Measurements from ENCODE around the gene CDC5L. TPM values are rescaled to one million over a fixed set of nuclear protein-coding genes. Genes with fewer than 3 reads are reported as not detected.

The CDC5L gene
- total and polyA plus RNA-seq, 9 donors = 13.0 to 24.0 (median 19.5) TPM

GRCh38 chr6:44377484-44377883 is 10.0 kb upstream of the CDC5L start:
- TF ChIP-seq POLR2A (IDR thresholded peaks at IDR 0.05) (no peak), CTCF (IDR thresholded peaks at IDR 0.05) (no peak), EP300 (IDR thresholded peaks at IDR 0.05) (no peak)
- H3K4me3 ChIP-seq = no peak overlapping the region
- H3K4me1 ChIP-seq (ENCODE audit: insufficient read depth) = no peaks in the 10 kb centered on the region
- whole genome bisulfite sequencing, 3 donors = 84 to 87% (median 85%) methylated on average over 3 of the region's 3 CpGs
- no peaks in the 10 kb centered on the region for H3K36me3 ChIP-seq
- H3K27me3 ChIP-seq = no peaks in the 10 kb centered on the region
- H3K9me3 ChIP-seq = no peaks in the 10 kb centered on the region
- DNase-seq = no peak
- intact Hi-C loops (cut with DNase I) = no loop called here
- no peak overlapping the region for H3K27ac ChIP-seq

GRCh38 chr6:44377971-44378370 is 9.5 kb upstream of the CDC5L start:
- no peak for TF ChIP-seq CTCF (IDR thresholded peaks at IDR 0.05)
- TF ChIP-seq POLR2A (IDR thresholded peaks at IDR 0.05) = no peak
- TF ChIP-seq EP300 (IDR thresholded peaks at IDR 0.05) = no peak
- Histone ChIP-seq H3K36me3 (no peaks in the 10 kb centered on the region), H3K9me3 (no peaks in the 10 kb centered on the region), H3K4me1 (ENCODE audit: insufficient read depth) (no peaks in the 10 kb centered on the region), H3K27ac (no peak overlapping the region), H3K4me3 (no peak overlapping the region), H3K27me3 (no peaks in the 10 kb centered on the region)
- WGBS, 3 donors = 58 to 91% (median 90%) methylated on average over 1 of the region's 1 CpG
- no peak for DNase-seq
- intact Hi-C loops (cut with DNase I) = no loop called here

GRCh38 chr6:44381739-44382138 is 5.8 kb upstream of the CDC5L start:
- no peaks in the 10 kb centered on the region for H3K4me1 ChIP-seq (ENCODE audit: insufficient read depth)
- 63 to 86% (median 83%) methylated on average over 2 of the region's 2 CpGs for WGBS, 3 donors
- H3K27me3 ChIP-seq = no peaks in the 10 kb centered on the region
- no peak overlapping the region for H3K4me3 ChIP-seq
- H3K9me3 ChIP-seq = no peaks in the 10 kb centered on the region
- TF ChIP-seq CTCF (IDR thresholded peaks at IDR 0.05) (no peak), POLR2A (IDR thresholded peaks at IDR 0.05) (no peak)
- no peak for DNase-seq
- intact Hi-C loops (cut with DNase I) = no loop called here
- no peaks in the 10 kb centered on the region for H3K36me3 ChIP-seq
- H3K27ac ChIP-seq = no peak overlapping the region

DNA sequence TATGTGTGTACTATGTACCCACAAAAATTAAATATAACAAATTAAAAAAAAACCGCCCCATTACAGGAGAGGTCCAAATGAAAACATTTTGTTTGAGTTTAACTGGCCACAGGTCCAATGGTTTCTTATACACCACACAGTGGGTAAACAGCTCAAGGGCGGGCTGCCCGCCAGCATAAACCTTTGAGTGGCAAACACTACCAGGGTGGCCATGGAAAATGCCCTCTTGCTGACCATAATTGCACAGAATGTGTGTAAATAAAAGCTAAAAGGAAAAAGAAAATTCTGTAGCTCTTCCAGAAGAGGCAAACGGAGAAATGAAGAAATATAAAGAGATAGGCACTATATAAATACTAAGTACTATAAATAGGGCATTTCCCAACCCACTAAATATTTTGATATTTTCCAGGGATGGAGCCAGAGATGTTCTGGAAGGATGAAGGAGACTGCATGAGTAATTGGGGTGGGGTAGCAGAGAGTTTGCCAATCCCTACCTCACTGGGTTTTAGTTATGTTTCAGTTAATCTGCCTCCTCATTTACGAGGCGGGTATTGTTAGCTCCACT is 1.1 kb upstream of the CDC5L start:
- Histone ChIP-seq H3K9me3 (no peaks in the 10 kb centered on the region), H3K27me3 (no peaks in the 10 kb centered on the region), H3K36me3 (no peaks in the 10 kb centered on the region), H3K4me3 (peak overlapping the region; percentile 91), H3K27ac (peak overlapping the region; percentile 89 to 98), H3K4me1 (ENCODE audit: insufficient read depth) (peaks cover 3% of the 10 kb centered on the region)
- WGBS, 3 donors = 39 to 43% (median 43%) methylated on average over 6 of the region's 6 CpGs
- no peak for TF ChIP-seq POLR2A (IDR thresholded peaks at IDR 0.05)
- no peak for TF ChIP-seq CTCF (IDR thresholded peaks at IDR 0.05)
- DNase-seq = peak; percentile 21 to 67 (median 48)
- intact Hi-C loops (cut with DNase I) = no loop called here
